ENCODE data around the gene SCFD2.

The SCFD2 gene

GRCh38 chr4:53009824-53010223 is 356.0 kb downstream of the SCFD2 start:
- TF ChIP-seq POLR2AphosphoS5 (IDR thresholded peaks at IDR 0.05; ENCODE audit: low read depth, low read length) (no peak), SIN3A (IDR thresholded peaks at IDR 0.05; ENCODE audit: borderline replicate concordance, insufficient read depth, low read length) (no peak), REST (IDR thresholded peaks at IDR 0.05; ENCODE audit: insufficient read depth in 1 of 2, low read depth in 2 of 2, low read length in 2 of 2) (no peak), TAF1 (IDR thresholded peaks at IDR 0.05; ENCODE audit: borderline replicate concordance, insufficient read depth, low read length) (no peak), FOXP2 (optimal IDR thresholded peaks at IDR 0.05; ENCODE audit: borderline replicate concordance, extremely low read depth, extremely low read length, insufficient read depth) (no peak)

GRCh38 chr4:53007024-53007423 is 358.8 kb downstream of the SCFD2 start:
- TF ChIP-seq POLR2AphosphoS5 (IDR thresholded peaks at IDR 0.05; ENCODE audit: low read depth, low read length) (no peak), FOXP2 (optimal IDR thresholded peaks at IDR 0.05; ENCODE audit: borderline replicate concordance, extremely low read depth, extremely low read length, insufficient read depth) (no peak), SIN3A (IDR thresholded peaks at IDR 0.05; ENCODE audit: borderline replicate concordance, insufficient read depth, low read length) (no peak)

- TF ChIP-seq FOXP2 (optimal IDR thresholded peaks at IDR 0.05; ENCODE audit: borderline replicate concordance, extremely low read depth, extremely low read length, insufficient read depth) (no peak), SIN3A (IDR thresholded peaks at IDR 0.05; ENCODE audit: borderline replicate concordance, insufficient read depth, low read length) (no peak)
Measured at GRCh38 chr4:53005808-53006207, 360.1 kb downstream of the SCFD2 start.

GRCh38 chr4:53005149-53005546 is 360.7 kb downstream of the SCFD2 start:
- TF ChIP-seq POLR2AphosphoS5 (IDR thresholded peaks at IDR 0.05; ENCODE audit: low read depth, low read length) (no peak), REST (IDR thresholded peaks at IDR 0.05; ENCODE audit: insufficient read depth in 1 of 2, low read depth in 2 of 2, low read length in 2 of 2) (no peak), FOXP2 (optimal IDR thresholded peaks at IDR 0.05; ENCODE audit: borderline replicate concordance, extremely low read depth, extremely low read length, insufficient read depth) (no peak), TAF1 (IDR thresholded peaks at IDR 0.05; ENCODE audit: borderline replicate concordance, insufficient read depth, low read length) (no peak), SIN3A (IDR thresholded peaks at IDR 0.05; ENCODE audit: borderline replicate concordance, insufficient read depth, low read length) (no peak)

GRCh38 chr4:53004497-53005148 is 361.2 kb downstream of the SCFD2 start:
- TF ChIP-seq REST (IDR thresholded peaks at IDR 0.05; ENCODE audit: insufficient read depth in 1 of 2, low read depth in 2 of 2, low read length in 2 of 2) (no peak), TAF1 (IDR thresholded peaks at IDR 0.05; ENCODE audit: borderline replicate concordance, insufficient read depth, low read length) (no peak), SIN3A (IDR thresholded peaks at IDR 0.05; ENCODE audit: borderline replicate concordance, insufficient read depth, low read length) (no peak), POLR2AphosphoS5 (IDR thresholded peaks at IDR 0.05; ENCODE audit: low read depth, low read length) (no peak), FOXP2 (optimal IDR thresholded peaks at IDR 0.05; ENCODE audit: borderline replicate concordance, extremely low read depth, extremely low read length, insufficient read depth) (no peak)

GRCh38 chr4:53003959-53004358 is 361.9 kb downstream of the SCFD2 start:
- TF ChIP-seq SIN3A (IDR thresholded peaks at IDR 0.05; ENCODE audit: borderline replicate concordance, insufficient read depth, low read length) (no peak), POLR2AphosphoS5 (IDR thresholded peaks at IDR 0.05; ENCODE audit: low read depth, low read length) (no peak), REST (IDR thresholded peaks at IDR 0.05; ENCODE audit: insufficient read depth in 1 of 2, low read depth in 2 of 2, low read length in 2 of 2) (no peak), FOXP2 (optimal IDR thresholded peaks at IDR 0.05; ENCODE audit: borderline replicate concordance, extremely low read depth, extremely low read length, insufficient read depth) (no peak), TAF1 (IDR thresholded peaks at IDR 0.05; ENCODE audit: borderline replicate concordance, insufficient read depth, low read length) (no peak)

Data from PFSK-1 (cell line).